GM18508 (cell line): ENCODE results near the gene CLEC9A.

Experiments used
- ATAC-seq: cut with Tn5 transposase; IDR thresholded peaks from one replicate; pipeline ENCODE4 v1.9.1; 2021; ENCODE audit warnings: moderate number of reproducible peaks; ENCODE audit not compliant: insufficient read depth, unreplicated experiment

Gene CLEC9A

DNA sequence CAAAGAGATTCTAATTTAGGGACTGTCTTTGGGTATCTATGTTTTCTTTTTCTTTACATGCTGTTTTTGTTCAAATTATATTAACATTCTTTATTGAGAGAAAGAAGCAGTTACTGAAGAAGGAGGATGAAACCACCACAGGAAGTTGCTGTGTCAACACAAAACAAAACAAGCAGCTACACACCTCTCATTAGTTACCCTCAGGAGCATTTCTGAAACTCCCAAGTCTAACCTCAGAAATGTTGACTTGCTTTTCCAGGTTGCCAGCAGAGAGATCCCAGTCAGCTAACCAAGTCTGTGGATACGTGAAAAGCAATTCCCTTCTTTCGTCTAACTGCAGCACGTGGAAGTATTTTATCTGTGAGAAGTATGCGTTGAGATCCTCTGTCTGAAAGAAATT is 34.8 kb downstream of the CLEC9A start:
- ATAC-seq, result no peak

DNA sequence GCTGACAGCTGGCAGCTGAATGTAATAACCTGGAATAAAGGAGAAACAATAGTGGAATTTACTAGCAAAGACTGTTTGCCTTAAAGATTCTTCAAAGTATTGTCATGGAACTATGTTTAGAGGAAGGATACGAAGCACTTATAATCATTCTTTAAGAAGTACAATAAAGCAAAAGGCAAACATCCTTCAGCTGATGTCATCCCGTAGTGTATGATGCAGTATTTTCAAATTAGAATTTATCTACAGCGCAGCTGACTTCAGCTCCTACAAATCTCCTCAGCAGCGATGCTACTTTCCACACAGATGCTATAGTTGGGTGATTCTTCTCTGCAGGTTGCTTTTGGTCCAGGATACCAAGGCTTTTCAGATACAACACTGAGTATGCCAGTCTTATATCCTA is 36.8 kb downstream of the CLEC9A start:
- ATAC-seq, result no peak

DNA sequence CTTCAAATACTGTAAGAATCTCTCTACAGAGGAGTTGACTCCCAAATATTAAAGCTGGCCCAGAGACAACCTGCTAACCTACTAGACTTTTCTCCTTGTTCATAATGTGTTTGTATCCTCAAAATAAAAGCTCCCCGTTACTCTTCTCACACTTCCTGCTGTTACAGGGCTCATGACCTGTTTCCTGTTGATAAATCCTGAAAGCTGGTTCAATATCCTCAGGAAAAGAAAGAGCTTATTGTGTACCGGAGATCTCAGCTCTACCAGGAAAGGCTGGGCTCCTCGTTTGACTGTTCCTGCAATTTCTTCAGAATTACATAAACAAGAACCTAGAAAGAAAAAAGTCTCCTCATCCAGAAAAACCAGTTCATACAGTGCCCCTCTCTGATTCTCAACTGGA is 37.5 kb downstream of the CLEC9A start:
- ATAC-seq, result no peak

DNA sequence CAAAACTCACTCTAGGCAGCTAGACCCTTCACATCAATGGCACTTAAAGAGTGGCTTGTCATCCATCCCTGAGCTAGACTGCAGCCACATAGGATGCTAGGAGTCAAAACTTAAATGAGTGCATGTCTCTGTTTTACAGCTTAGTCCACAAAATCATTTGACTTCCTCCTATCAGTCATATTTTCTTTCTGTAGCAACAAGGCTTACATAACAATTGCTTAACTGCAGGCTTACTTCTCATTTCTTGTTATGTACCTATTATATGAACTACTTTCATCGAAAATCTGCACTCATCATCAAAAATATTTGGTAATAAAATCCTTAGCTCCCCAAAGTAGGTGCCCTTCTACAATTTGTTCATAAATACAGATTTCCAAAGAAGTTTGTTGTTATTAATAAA is 38.2 kb downstream of the CLEC9A start:
- no peak for ATAC-seq

DNA sequence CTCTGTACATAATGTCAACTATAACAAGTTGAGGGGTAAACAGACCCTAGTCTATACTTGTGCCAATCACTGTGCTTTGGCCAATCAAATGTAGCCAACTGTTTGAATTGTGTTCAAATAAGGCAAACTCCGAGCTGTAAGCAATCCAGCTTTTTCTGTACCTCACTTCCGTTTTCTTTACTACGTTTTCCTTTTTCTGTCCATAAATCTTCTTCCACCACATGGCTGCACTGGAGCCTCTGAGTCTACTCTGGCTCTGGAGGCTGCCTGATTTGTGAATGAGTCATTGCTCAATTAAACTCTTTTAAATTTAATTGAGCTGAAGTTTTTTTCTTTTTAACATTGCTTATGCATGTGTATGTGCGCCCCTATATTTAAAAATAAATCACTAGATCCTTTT is 38.6 kb downstream of the CLEC9A start:
- no peak for ATAC-seq

DNA sequence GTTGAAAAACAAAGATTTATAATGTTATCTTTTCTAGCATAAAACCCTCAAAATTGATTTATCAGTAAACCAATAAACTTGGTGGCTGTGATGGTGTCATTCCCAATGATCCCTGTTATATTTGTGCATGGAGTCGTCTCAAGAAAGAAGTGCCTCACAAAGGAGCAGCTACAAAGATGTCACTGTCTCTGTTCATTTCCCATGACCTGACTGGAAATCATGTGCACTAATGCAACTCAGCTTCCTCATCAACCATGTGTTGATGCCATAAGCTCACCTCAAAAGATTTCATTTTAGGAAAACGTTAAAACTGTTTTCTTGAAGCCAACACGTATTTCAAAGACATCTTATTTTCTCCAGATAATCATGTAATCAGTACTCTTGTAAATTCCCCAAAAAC is 39.5 kb downstream of the CLEC9A start:
- ATAC-seq, result no peak

DNA sequence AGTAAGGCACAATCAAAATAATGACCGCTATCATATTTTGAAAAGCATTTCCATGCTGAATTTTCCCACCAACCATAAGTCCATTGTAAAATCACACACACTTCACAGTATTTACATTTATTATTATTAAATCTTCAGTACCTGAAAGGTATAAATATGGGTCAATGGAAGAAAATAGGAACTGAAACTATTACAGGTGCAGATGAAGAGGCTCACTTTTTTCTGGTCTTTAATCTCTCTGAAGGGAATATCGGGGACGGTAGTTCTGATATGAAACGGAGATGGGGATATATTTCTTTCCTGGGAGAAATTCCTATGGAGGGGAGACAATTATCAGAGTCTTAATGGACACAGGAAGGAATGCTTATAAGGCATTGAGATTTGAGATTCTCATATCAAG is 39.9 kb downstream of the CLEC9A start:
- ATAC-seq, result no peak

DNA sequence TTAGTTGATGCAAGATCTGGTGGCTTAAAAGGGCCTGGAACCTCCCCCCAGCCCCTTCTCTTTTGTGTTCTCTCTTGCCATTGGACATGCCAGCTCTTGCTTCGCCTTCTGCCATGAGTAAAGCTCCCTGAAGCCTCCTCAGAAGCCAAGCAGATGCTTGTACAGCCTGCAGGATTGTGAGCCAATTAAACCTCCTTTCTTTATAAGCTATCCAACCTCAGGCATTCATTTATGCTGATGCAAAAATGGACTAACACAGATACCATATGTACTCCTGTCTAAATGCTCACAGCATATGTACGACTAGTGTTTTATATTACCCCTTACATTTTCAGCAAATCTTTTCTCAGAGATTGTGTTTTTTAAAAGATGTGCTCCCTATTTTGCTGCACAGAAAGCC is 41.6 kb downstream of the CLEC9A start:
- no peak for ATAC-seq

DNA sequence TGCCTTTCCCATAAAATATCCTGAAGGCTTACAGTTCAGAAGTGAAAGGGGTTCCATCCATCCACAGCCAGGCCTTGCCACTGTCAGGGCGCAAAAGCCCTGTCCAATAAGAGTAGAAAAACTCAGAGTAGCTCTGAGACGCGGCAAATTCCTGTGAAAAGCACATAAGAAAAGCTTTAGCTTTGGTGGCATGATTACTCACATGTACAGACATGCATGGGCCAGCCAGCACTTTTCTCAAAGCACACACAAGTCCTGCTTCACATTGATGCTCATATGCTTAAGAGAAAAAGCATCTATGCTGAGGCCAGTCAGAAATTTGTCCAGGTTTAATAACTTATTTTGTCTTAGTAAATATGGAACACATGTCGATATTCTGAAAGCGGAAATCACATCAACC is 42.8 kb downstream of the CLEC9A start:
- ATAC-seq, result no peak

DNA sequence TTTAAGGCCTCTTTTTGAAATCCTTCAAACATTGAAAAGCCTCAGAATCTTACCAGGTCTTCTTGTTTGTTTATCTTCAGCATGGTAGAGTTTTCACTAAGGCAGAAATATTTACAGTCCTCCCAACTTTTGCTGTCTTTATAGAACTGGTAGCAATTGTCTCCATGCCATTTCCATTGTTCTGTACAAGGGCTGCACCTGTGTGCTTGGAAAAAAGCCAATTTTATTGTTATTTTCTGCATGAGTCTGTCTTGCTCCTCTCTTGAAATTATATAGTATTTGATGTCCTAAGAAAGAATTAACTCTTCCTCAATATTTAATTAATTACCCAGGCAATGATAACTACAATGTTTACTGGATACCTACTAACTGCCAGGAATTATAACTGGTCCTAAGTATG is 45.0 kb downstream of the CLEC9A start:
- ATAC-seq, result no peak

DNA sequence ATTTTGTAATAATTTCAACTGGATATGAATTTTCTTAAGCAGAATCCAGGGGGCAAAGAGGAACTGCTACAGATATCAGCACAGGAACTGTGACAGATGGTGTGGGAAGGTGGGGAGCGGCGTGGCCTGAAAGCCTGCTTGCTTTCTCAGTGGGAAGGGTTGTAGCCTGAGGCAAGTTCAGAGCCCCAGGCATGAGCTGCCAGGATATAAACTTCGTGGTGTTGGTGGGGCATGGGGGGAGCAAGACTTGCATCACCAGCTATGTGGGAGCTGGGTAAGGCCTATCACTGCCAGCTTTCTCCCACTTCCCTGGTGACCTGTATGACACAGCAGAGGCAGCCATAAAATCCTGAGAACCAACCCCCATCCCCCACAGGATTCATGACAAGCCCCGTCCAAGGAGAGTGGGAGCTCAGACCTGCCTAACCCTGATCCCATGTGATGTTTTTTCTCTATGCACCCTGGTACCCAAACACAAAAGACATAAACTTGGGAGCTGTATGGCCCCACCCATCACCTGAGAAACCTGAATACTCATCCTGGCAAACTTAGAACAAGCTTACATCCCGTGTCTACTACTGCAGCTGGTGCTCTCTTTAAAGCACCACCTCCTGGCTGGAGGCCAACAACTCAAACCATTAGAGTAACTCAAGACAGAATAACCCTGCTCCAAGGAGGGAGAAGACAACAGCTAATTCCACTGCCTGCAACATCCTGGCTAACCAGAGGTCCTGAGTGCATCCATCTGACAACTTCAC is 51.8 kb downstream of the CLEC9A start:
- ATAC-seq, result no peak

DNA sequence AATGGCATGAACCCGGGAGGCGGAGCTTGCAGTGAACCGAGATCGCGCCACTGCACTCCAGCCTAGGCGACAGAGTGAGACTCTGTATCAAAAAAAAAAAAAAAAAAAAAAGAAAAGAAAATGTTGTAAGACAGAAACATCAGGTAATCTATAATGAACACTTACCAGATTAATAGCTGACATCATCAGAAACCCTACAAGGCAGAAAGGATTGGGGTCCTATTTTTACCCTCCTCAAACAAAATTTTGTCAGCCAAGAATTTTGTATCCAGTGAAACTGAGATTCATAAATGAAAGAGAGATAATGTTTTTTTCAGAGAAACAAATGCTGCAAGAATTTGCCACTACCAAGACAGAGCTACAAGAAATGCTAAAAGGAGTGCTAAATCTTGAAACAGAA is 54.3 kb downstream of the CLEC9A start:
- no peak for ATAC-seq

DNA sequence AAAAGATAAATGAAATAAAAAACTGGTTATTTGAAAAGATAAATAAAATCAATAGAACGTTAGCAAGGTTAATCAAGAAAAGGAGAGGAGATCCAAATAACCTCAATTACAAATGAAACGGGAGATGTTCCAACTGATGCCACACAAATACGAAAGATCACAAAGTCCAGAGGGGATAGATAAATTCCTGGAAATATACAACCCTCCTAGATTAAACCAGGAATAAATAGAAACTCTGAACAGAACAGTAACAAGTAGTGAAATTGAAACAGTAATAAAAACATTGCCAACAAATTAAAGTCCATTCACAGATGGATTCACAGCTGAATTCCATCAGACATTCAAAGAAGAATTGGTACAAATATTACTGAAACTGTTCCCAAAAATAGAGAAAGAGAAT is 55.9 kb downstream of the CLEC9A start:
- ATAC-seq, result no peak

DNA sequence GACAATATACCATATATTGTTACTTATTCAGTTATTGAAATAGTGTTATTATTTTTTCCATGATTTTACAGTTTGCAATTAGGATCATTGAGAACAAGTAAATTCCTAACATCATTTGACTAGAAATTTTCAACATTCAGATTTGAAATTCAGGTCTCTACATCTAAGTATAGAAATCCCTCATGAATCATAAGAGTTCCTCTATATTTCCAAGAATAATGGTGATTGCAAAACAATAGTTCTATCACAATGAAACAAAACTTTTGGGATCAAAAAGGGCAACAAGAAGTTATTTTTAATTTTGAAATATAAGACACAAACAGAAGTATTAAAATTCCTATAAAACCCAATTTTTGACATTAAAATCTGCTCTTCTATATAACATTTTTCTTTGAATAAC is 57.5 kb downstream of the CLEC9A start:
- ATAC-seq, result no peak

DNA sequence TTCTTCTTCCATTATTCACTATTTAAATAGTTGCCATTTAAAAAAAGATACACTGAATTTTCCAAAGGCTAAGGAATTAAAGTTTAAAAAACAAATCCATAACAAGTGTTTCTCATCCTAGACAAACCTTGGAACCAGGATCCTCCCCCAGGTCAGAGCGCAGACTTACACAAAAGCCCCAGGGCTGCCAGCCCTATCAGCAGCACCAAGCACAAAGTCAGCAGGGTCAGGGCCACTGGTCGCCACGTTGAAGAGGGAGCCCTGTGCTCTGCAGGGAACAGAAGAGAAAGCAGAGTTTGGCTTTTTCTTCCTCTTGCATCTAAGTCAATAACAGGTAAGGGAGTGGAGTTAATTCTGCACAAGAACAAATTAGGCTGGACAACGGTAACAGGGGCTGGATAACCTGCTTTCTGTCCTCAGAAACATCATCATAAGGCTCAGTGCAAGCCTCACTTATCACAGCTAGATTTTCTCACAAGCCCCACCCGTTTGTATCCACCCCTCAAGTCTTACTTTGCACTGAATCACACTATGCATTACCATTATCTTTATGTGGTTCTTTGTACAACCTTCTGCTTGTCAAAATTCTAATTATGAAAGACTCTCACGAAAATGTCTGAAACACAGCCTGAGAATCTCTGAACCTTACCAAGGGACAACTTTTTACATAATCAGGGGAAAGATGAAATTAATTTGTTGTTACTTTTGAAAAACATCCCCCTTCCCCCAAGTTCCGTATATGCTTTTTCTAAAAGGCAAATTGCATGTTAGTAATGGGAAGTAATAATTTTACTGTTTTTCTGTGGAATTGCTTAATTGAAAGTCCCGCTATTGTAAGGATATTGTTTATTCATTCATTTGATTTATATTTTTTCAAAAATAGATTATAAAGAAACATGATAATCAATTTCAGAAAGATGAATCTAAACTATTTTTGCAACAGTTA is 58.7 kb downstream of the CLEC9A start:
- ATAC-seq, result no peak

DNA sequence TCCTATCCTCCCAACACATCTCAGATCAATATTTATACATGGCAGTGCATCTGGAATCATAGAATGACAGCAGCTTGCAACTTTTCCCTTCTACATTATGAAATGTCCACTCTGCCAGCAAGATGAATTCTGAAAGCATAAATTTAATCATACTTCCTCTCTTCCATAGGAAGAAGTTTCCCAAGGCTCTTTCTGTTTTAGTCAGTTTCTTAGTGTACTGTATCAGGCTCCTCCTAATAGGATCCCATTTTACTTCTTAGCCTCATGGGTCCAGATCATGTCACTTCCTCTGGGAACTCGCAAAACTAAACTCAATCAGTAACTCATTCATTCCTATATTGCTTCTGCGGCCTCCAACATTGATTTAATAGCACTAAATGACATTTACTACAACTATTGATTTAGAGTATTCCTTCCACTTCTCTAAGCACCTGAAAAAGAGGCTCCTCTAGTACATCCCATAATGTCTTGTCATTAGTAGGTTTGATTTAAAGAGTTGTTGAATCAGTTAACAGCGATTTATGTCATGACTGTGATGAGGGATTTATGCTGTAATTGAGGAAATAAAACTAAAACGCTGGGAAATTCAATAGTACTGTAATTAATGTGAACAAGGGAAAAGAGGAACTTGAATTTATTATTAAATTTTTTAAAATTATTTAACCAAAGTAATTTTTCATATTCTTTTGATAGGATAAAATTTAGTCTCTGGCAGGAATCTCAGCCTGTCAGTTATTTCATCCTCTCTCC is 64.3 kb downstream of the CLEC9A start:
- no peak for ATAC-seq

DNA sequence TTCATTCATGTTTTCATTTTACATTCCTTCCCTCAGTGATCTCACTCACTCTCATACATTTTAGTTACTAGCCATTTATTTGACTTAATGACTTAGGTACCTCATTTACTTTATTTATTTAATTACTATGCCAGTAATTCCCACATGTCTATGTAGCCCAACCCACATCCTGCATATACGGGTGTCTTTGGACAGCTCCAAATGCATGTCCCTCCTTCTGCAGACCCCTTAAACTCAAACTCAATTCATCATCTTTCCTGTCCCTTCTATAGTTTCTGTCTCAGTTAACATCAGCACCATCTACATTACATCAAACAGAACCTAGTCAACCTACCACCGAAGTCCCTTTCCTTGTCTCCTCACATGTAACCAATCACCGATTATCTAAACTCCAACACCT is 65.5 kb downstream of the CLEC9A start:
- ATAC-seq, result no peak

DNA sequence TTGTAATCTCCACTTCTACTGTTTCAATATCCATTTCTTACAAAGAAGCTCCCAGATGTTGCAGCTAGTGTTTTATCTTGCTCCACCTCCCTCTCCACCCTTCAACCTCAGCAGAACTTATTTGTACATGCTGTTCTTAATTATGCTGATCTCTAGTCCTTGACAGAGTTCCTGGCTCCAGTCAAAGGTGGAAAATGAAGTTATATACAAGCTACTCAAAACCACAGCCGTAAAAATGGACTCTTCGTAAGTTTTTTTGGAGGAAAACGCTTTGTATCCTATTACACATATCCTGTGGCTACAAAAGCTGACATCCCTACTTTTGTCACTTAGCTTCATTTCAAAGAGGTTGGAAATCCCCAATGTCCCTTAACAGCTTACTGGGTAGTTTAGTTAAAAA is 67.0 kb downstream of the CLEC9A start:
- ATAC-seq, result no peak

DNA sequence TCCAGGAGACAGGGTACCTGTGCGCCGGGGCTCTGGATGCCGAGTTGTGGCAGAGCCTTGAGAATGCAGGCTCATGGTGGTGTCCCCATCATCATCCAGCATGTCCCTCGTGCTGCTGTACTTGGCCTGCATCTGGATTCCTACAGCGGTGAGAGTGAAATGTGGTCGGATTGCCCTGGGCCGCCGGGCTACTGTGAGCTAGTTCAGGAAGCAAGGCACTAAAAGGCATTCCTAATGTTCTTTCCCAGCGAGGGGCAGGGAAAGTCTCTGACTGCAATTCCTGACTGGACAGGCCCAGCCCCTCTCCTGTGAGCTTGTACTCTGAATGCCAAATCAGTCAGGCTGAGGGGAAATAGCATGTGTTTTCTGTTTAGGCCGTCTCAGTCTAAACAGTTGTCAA is 68.3 kb downstream of the CLEC9A start, which contains the start of gene CLEC1A:
Gene CLEC1A, minus strand, starts transcription at position 195 of the 400 bp plus-strand sequence. Its CDS starts 63 bp downstream, at position 132.
- no peak for ATAC-seq

DNA sequence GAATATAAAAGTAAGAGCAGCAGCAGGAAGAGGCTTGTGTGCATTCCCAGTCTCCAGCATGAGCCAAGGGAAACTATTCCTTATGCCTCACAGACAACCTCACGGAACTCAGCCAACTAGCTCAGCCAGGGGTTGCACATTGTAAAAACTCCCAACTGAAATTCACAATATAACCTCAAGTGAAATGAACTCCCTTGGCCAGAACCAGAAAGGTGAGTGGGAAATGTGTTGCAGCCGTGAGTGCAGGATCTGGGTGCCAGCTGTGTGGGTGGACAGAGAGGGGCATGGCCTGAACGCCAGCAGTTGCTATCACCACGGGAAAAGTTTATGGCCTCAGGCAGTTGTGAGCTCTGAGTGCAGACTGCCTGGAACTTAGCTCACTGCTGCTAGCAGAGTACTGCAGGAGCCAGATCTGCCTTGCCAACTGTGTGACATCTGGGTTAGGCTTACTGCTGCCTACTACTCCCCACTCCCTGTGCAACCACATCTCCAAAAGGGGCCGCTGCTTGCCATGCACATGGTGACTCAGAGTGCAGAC is 70.6 kb downstream of the CLEC9A start:
- no peak for ATAC-seq
